OCI-LY7 (cell line): ENCODE data around the gene GNL1.

Experiments
- CTCF ChIP-seq: fragments of 200-600 bp; sonication (generic); conservative IDR thresholded peaks from 2 replicates; pipeline ENCODE4 v1.5.1; 2014; ENCODE audit warnings: mild to moderate bottlenecking, antibody characterized with exemption, low read length, moderate library complexity, mixed read lengths
- EZH2phosphoT487 ChIP-seq: fragments of 200-600 bp; sonication (generic); IDR thresholded peaks from 2 replicates; pipeline ENCODE4 v1.6.1; 2018; ENCODE audit warnings: low read depth, borderline replicate concordance, mild to moderate bottlenecking, mixed run types, antibody characterized with exemption, low read length, moderate library complexity, mixed read lengths

GRCh38 chr6:30494291-30494861, 61.9 kb downstream of the GNL1 start:
- no peak for TF ChIP-seq CTCF
- TF ChIP-seq EZH2phosphoT487: no peak
